DND-41 (cell line): Measurements from ENCODE around the gene TBCD.

Source experiments
- EZH2 ChIP-seq: IDR thresholded peaks from 3 replicates; pipeline ENCODE4 v1.6.1; 2012; ENCODE audit warnings: borderline replicate concordance, low read depth, mild to moderate bottlenecking, moderate library complexity, low read length, inconsistent platforms; ENCODE audit not compliant: severe bottlenecking
- TF ChIP-seq, protein P1 (sequence below): IDR thresholded peaks from 2 replicates; pipeline ENCODE4 v1.5.1; 2012; ENCODE audit warnings: borderline replicate concordance, low read length, moderate library complexity, mild to moderate bottlenecking; ENCODE audit not compliant: poor library complexity, severe bottlenecking; ENCODE audit errors: extremely low read depth

DNA sequence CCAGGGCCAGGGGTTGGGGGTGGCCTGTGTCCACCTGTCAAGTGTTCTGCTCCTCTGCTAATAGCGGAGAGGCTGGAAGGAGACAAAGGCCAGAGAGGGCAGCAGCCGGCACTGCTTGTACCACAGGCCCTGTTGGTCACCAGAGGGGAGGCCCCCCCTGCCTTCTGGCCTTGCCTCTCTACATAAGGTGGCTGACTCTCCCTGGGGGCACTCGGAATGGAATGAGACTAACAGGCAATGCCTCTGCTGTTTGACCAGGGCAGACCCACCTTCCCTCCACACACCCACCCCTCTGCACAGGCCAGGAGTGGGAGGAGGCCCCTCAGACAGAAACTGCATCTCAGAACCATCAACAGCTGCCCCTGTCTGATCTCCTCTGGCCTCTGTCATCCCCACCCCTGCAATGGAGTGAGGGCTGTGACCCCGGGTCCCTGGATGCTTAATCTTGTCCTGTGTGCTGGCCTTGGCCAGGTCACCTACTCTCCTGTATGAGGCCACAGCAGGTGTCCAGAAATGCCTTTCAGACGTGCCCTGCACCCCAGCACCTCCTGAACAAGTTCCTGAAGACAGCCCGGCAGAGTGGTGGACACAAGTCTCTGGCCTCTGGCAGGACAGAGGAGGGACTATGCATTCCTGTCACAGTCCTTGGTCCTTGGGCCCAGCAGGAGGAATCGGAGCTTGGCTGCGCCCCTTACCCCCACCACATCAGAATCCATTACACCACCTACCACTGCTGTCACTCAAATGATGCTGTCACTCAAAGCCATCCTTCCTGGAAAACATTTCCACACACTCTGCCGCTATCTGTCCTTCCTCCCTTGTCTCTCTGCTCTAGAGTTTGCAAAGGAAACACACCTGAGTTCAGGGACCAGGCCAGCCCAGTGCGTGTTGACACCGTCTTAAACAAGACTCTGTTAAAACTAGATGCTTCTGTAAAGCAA lies 195.5 kb downstream of the TBCD start:
- TF ChIP-seq, protein P1, sequence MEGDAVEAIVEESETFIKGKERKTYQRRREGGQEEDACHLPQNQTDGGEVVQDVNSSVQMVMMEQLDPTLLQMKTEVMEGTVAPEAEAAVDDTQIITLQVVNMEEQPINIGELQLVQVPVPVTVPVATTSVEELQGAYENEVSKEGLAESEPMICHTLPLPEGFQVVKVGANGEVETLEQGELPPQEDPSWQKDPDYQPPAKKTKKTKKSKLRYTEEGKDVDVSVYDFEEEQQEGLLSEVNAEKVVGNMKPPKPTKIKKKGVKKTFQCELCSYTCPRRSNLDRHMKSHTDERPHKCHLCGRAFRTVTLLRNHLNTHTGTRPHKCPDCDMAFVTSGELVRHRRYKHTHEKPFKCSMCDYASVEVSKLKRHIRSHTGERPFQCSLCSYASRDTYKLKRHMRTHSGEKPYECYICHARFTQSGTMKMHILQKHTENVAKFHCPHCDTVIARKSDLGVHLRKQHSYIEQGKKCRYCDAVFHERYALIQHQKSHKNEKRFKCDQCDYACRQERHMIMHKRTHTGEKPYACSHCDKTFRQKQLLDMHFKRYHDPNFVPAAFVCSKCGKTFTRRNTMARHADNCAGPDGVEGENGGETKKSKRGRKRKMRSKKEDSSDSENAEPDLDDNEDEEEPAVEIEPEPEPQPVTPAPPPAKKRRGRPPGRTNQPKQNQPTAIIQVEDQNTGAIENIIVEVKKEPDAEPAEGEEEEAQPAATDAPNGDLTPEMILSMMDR, result no peak
- TF ChIP-seq EZH2, result no peak
